ENCODE measurements around the gene LARGE1.

The LARGE1 gene

GRCh38 chr22:33418484-33418883 is 501.8 kb downstream of the LARGE1 start:
- TF ChIP-seq CTCF (IDR thresholded peaks at IDR 0.05; ENCODE audit: low read depth, low read length), result no peak
- H3K4me3 ChIP-seq (ENCODE audit: low read depth, low read length), result no peak overlapping the region

GRCh38 chr22:33415401-33415800 is 504.9 kb downstream of the LARGE1 start:
- H3K4me3 ChIP-seq (ENCODE audit: low read depth, low read length), result no peak overlapping the region
- TF ChIP-seq CTCF (IDR thresholded peaks at IDR 0.05; ENCODE audit: low read depth, low read length), result no peak

- no peak for TF ChIP-seq CTCF (IDR thresholded peaks at IDR 0.05; ENCODE audit: low read depth, low read length)
- no peak overlapping the region for H3K4me3 ChIP-seq (ENCODE audit: low read depth, low read length)
Measured at GRCh38 chr22:33409079-33409478, 511.2 kb downstream of the LARGE1 start.

GRCh38 chr22:33405194-33405593 is 515.1 kb downstream of the LARGE1 start:
- no peak for TF ChIP-seq CTCF (IDR thresholded peaks at IDR 0.05; ENCODE audit: low read depth, low read length)
- no peak overlapping the region for H3K4me3 ChIP-seq (ENCODE audit: low read depth, low read length)

GRCh38 chr22:33404723-33405122 is 515.6 kb downstream of the LARGE1 start:
- H3K4me3 ChIP-seq (ENCODE audit: low read depth, low read length), result no peak overlapping the region
- no peak for TF ChIP-seq CTCF (IDR thresholded peaks at IDR 0.05; ENCODE audit: low read depth, low read length)

GRCh38 chr22:33402325-33402724 is 518.0 kb downstream of the LARGE1 start:
- no peak overlapping the region for H3K4me3 ChIP-seq (ENCODE audit: low read depth, low read length)
- no peak for TF ChIP-seq CTCF (IDR thresholded peaks at IDR 0.05; ENCODE audit: low read depth, low read length)

- no peak for TF ChIP-seq CTCF (IDR thresholded peaks at IDR 0.05; ENCODE audit: low read depth, low read length)
- H3K4me3 ChIP-seq (ENCODE audit: low read depth, low read length), result no peak overlapping the region
Measured at GRCh38 chr22:33401291-33401690, 519.0 kb downstream of the LARGE1 start.
